SK-N-SH treated with all-trans-retinoic acid at 6 μM for 48 hours (cell line): Measurements from ENCODE around the gene GALNTL6.

Experiments used
- ATAC-seq: fragments of 200-7000 bp; cut with Tn5 transposase; 3 replicates; pipeline ENCODE4 v1.9.1; 2020; ENCODE audit warnings: mild to moderate bottlenecking, moderate library complexity
- ARNTL ChIP-seq: fragments of 450-650 bp; formaldehyde crosslinking; IDR thresholded peaks from 2 replicates; pipeline ENCODE4 v1.5.0; 2020; ENCODE audit warnings: low read depth, mild to moderate bottlenecking, moderate library complexity, borderline replicate concordance
- BACH2 ChIP-seq: fragments of 250-450 bp; sonication (Bioruptor Pico); IDR thresholded peaks from 2 replicates; pipeline ENCODE4 v1.9.0; 2021; ENCODE audit warnings: mild to moderate bottlenecking, borderline replicate concordance
- CSDC2 ChIP-seq: fragments of 250-450 bp; sonication (Bioruptor Pico); IDR thresholded peaks from 2 replicates; pipeline ENCODE4 v1.5.0; 2020; ENCODE audit warnings: mild to moderate bottlenecking, moderate library complexity
- ESRRG ChIP-seq: fragments of 250-450 bp; sonication (Bioruptor Pico); IDR thresholded peaks from 2 replicates; pipeline ENCODE4 v1.6.1; 2021; ENCODE audit warnings: mild to moderate bottlenecking
- GLIS3 ChIP-seq: fragments of 250-450 bp; sonication (Bioruptor Pico); IDR thresholded peaks from 2 replicates; pipeline ENCODE4 v1.5.0; 2020; ENCODE audit warnings: mild to moderate bottlenecking, moderate library complexity
- ISL1 ChIP-seq: fragments of 250-450 bp; sonication (Bioruptor Pico); IDR thresholded peaks from 2 replicates; pipeline ENCODE4 v2.1.2; 2022; ENCODE audit warnings: mild to moderate bottlenecking, moderate library complexity
- OSR1 ChIP-seq: fragments of 250-450 bp; sonication (Bioruptor Pico); IDR thresholded peaks from 2 replicates; pipeline ENCODE4 v1.8.0; 2022; ENCODE audit warnings: moderate library complexity, mild to moderate bottlenecking, inconsistent platforms
- PPARA ChIP-seq: fragments of 250-450 bp; sonication (Bioruptor Pico); IDR thresholded peaks from 2 replicates; pipeline ENCODE4 v1.5.0; 2020; ENCODE audit warnings: mild to moderate bottlenecking, borderline replicate concordance
- RARB ChIP-seq: fragments of 250-450 bp; sonication (Bioruptor Pico); IDR thresholded peaks from 2 replicates; pipeline ENCODE4 v1.8.0; 2021; ENCODE audit warnings: mild to moderate bottlenecking, moderate library complexity
- TCF4 ChIP-seq: fragments of 250-450 bp; sonication (Bioruptor Pico); IDR thresholded peaks from 2 replicates; pipeline ENCODE4 v1.8.0; 2021; ENCODE audit warnings: mild to moderate bottlenecking, moderate library complexity, borderline replicate concordance
- TOX ChIP-seq: fragments of 250-450 bp; sonication (Bioruptor Pico); IDR thresholded peaks from 2 replicates; pipeline ENCODE4 v1.8.0; 2021; ENCODE audit warnings: mild to moderate bottlenecking, moderate library complexity, borderline replicate concordance
- ZC3H10 ChIP-seq: fragments of 250-450 bp; sonication (Bioruptor Pico); IDR thresholded peaks from 2 replicates; pipeline ENCODE4 v1.5.1; 2021; ENCODE audit warnings: mild to moderate bottlenecking, moderate library complexity
- ZFP3 ChIP-seq: fragments of 250-450 bp; sonication (Bioruptor Pico); IDR thresholded peaks from 2 replicates; pipeline ENCODE4 v1.5.0; 2020; ENCODE audit warnings: mild to moderate bottlenecking, moderate library complexity
- ZFP30 ChIP-seq: fragments of 450-650 bp; formaldehyde crosslinking; IDR thresholded peaks from 2 replicates; pipeline ENCODE4 v1.5.0; 2022; ENCODE audit warnings: mild to moderate bottlenecking, moderate library complexity
- ZNF565 ChIP-seq: fragments of 450-650 bp; formaldehyde crosslinking; conservative IDR thresholded peaks from 2 replicates; pipeline ENCODE4 v1.5.0; 2020; ENCODE audit warnings: low read depth, mild to moderate bottlenecking, moderate library complexity
- ZNF70 ChIP-seq: fragments of 450-650 bp; formaldehyde crosslinking; IDR thresholded peaks from 2 replicates; pipeline ENCODE4 v1.5.0; 2020; ENCODE audit warnings: mild to moderate bottlenecking, moderate library complexity
- ZNF8 ChIP-seq: fragments of 450-650 bp; formaldehyde crosslinking; IDR thresholded peaks from 2 replicates; pipeline ENCODE4 v1.5.0; 2020; ENCODE audit warnings: mild to moderate bottlenecking, moderate library complexity
- TF ChIP-seq, protein P1 (sequence below): fragments of 250-450 bp; sonication (Bioruptor Pico); IDR thresholded peaks from 2 replicates; pipeline ENCODE4 v1.8.0; 2020; ENCODE audit warnings: mild to moderate bottlenecking, moderate library complexity, borderline replicate concordance
- TF ChIP-seq, protein P2 (sequence below): fragments of 250-450 bp; sonication (Bioruptor Pico); IDR thresholded peaks from 2 replicates; pipeline ENCODE4 v1.8.0; 2021; ENCODE audit warnings: low read depth, mild to moderate bottlenecking, moderate library complexity, borderline replicate concordance
- TF ChIP-seq, protein P3 (sequence below): fragments of 250-450 bp; sonication (Bioruptor Pico); IDR thresholded peaks from 2 replicates; pipeline ENCODE4 v1.5.1; 2020; ENCODE audit warnings: low read depth, mild to moderate bottlenecking, moderate library complexity
- TF ChIP-seq, protein P4 (sequence below): fragments of 250-450 bp; sonication (Bioruptor Pico); IDR thresholded peaks from 2 replicates; pipeline ENCODE4 v1.5.0; 2020; ENCODE audit warnings: mild to moderate bottlenecking, moderate library complexity
- TF ChIP-seq, protein P5 (sequence below): fragments of 250-450 bp; sonication (Bioruptor Pico); IDR thresholded peaks from 2 replicates; pipeline ENCODE4 v1.5.1; 2021; ENCODE audit warnings: mild to moderate bottlenecking, moderate library complexity

GALNTL6 gene

DNA sequence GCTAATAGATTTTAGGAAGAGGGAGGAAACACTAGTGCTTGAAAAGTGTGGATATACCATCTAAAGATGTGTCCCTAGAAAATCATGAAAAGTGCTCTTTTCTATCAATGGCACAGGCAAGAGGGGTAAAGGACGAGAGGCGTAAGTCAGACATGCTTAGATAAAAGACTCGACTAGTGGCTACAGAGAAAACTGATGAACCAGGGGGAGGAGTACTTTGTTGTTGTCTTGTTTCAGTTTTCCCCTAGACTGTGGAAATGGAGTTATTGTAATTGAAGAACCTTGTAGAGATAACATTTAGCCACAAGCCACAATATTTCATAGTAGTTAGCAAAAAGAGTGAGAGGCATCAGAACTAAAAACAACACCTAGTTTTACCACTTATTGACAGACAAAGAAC is 21.4 kb downstream of the GALNTL6 start:
- TF ChIP-seq, protein P1, sequence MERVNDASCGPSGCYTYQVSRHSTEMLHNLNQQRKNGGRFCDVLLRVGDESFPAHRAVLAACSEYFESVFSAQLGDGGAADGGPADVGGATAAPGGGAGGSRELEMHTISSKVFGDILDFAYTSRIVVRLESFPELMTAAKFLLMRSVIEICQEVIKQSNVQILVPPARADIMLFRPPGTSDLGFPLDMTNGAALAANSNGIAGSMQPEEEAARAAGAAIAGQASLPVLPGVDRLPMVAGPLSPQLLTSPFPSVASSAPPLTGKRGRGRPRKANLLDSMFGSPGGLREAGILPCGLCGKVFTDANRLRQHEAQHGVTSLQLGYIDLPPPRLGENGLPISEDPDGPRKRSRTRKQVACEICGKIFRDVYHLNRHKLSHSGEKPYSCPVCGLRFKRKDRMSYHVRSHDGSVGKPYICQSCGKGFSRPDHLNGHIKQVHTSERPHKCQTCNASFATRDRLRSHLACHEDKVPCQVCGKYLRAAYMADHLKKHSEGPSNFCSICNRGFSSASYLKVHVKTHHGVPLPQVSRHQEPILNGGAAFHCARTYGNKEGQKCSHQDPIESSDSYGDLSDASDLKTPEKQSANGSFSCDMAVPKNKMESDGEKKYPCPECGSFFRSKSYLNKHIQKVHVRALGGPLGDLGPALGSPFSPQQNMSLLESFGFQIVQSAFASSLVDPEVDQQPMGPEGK (CRISPR knock-in tag) = no peak
- TF ChIP-seq ZNF8 (CRISPR knock-in tag) (no peak), PPARA (no peak), TOX (CRISPR knock-in tag) (no peak), CSDC2 (CRISPR knock-in tag) (no peak), BACH2 (no peak), ZFP30 (CRISPR knock-in tag) (no peak), TCF4 (CRISPR knock-in tag) (no peak), ZNF565 (CRISPR knock-in tag) (no peak), ESRRG (CRISPR knock-in tag) (no peak), ZNF70 (CRISPR knock-in tag) (no peak), GLIS3 (CRISPR knock-in tag) (no peak)
- TF ChIP-seq, protein P2, sequence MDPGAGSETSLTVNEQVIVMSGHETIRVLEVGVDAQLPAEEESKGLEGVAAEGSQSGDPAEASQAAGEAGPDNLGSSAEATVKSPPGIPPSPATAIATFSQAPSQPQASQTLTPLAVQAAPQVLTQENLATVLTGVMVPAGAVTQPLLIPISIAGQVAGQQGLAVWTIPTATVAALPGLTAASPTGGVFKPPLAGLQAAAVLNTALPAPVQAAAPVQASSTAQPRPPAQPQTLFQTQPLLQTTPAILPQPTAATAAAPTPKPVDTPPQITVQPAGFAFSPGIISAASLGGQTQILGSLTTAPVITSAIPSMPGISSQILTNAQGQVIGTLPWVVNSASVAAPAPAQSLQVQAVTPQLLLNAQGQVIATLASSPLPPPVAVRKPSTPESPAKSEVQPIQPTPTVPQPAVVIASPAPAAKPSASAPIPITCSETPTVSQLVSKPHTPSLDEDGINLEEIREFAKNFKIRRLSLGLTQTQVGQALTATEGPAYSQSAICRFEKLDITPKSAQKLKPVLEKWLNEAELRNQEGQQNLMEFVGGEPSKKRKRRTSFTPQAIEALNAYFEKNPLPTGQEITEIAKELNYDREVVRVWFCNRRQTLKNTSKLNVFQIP (CRISPR knock-in tag) = no peak
- ATAC-seq = no peak

DNA sequence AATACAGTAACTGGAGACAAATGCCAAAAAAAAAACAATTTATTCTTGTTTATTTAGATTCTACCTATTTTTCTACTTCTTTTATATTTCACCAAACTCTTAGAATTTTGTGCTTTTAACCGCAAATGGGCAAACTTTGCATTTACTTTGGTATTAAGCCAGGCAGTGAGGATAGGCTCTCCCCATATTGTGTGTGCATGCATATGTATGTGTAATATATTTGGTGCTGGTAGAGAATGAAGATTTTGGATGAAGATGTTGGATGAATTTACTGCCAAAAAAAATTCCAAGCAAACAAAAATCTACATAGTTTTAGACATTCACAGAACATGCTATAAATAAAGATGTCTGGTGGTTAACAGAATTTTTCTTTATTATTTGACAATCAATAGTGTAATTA is 30.3 kb downstream of the GALNTL6 start:
- TF ChIP-seq PPARA = no peak
- TF ChIP-seq ARNTL (CRISPR knock-in tag) = no peak
- TF ChIP-seq, protein P3, sequence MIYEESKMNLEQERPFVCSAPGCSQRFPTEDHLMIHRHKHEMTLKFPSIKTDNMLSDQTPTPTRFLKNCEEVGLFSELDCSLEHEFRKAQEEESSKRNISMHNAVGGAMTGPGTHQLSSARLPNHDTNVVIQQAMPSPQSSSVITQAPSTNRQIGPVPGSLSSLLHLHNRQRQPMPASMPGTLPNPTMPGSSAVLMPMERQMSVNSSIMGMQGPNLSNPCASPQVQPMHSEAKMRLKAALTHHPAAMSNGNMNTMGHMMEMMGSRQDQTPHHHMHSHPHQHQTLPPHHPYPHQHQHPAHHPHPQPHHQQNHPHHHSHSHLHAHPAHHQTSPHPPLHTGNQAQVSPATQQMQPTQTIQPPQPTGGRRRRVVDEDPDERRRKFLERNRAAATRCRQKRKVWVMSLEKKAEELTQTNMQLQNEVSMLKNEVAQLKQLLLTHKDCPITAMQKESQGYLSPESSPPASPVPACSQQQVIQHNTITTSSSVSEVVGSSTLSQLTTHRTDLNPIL (CRISPR knock-in tag) = no peak
- no peak for TF ChIP-seq ZFP3 (CRISPR knock-in tag)
- TF ChIP-seq, protein P1 (CRISPR knock-in tag) = no peak
- no peak for TF ChIP-seq RARB (CRISPR knock-in tag)
- TF ChIP-seq TOX (CRISPR knock-in tag) = no peak
- TF ChIP-seq ZC3H10 (CRISPR knock-in tag) = no peak
- TF ChIP-seq, protein P4, sequence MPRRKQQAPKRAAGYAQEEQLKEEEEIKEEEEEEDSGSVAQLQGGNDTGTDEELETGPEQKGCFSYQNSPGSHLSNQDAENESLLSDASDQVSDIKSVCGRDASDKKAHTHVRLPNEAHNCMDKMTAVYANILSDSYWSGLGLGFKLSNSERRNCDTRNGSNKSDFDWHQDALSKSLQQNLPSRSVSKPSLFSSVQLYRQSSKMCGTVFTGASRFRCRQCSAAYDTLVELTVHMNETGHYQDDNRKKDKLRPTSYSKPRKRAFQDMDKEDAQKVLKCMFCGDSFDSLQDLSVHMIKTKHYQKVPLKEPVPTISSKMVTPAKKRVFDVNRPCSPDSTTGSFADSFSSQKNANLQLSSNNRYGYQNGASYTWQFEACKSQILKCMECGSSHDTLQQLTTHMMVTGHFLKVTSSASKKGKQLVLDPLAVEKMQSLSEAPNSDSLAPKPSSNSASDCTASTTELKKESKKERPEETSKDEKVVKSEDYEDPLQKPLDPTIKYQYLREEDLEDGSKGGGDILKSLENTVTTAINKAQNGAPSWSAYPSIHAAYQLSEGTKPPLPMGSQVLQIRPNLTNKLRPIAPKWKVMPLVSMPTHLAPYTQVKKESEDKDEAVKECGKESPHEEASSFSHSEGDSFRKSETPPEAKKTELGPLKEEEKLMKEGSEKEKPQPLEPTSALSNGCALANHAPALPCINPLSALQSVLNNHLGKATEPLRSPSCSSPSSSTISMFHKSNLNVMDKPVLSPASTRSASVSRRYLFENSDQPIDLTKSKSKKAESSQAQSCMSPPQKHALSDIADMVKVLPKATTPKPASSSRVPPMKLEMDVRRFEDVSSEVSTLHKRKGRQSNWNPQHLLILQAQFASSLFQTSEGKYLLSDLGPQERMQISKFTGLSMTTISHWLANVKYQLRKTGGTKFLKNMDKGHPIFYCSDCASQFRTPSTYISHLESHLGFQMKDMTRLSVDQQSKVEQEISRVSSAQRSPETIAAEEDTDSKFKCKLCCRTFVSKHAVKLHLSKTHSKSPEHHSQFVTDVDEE (CRISPR knock-in tag) = no peak
- no peak for TF ChIP-seq ISL1 (CRISPR knock-in tag)
- TF ChIP-seq OSR1 (CRISPR knock-in tag) = no peak
- no peak for ATAC-seq

DNA sequence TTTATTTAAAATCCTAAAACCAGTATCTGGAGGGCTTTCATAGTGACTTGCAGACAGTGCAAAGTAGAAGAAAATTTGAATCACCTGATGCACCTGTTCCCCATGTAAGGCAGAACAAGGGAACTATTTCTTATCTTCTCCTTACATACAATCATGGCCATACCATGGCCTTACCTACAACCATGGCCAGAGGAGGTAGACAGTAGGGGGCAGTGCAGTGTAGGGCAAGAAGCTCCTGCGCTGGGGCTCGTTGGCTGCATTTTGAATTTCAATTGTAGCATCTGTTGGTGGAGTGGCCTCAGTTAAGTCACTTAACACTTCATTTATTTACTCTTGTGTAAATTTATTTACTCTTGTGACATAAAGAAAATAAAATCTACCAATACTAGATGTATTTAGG is 33.0 kb downstream of the GALNTL6 start:
- ATAC-seq = peak; percentile 83
- TF ChIP-seq, protein P5, sequence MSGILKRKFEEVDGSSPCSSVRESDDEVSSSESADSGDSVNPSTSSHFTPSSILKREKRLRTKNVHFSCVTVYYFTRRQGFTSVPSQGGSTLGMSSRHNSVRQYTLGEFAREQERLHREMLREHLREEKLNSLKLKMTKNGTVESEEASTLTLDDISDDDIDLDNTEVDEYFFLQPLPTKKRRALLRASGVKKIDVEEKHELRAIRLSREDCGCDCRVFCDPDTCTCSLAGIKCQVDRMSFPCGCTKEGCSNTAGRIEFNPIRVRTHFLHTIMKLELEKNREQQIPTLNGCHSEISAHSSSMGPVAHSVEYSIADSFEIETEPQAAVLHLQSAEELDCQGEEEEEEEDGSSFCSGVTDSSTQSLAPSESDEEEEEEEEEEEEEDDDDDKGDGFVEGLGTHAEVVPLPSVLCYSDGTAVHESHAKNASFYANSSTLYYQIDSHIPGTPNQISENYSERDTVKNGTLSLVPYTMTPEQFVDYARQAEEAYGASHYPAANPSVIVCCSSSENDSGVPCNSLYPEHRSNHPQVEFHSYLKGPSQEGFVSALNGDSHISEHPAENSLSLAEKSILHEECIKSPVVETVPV (CRISPR knock-in tag) = no peak
- TF ChIP-seq, protein P4 (CRISPR knock-in tag) = no peak
- TF ChIP-seq ZC3H10 (CRISPR knock-in tag) (no peak), ZNF70 (CRISPR knock-in tag) (no peak), ARNTL (CRISPR knock-in tag) (no peak)
- TF ChIP-seq, protein P3 (CRISPR knock-in tag) = no peak
